Gastrocnemius medialis (tissue), 4 donors: ENCODE measurements around the gene CERKL. TPM values are rescaled to one million over a fixed set of nuclear protein-coding genes. Genes with fewer than 3 reads are reported as not detected.

Experiments
- ATAC-seq, 2 donors: fragments of 150-250 bp; one replicate each; pipeline ENCODE4 v1.9.1; 2016
- DNase-seq, 2 donors: peaks; one replicate each; pipeline ENCODE4 v3.0.0-alpha.2; 2019
- H3K27ac ChIP-seq, 4 donors: fragments of 200-600 bp; sonication (generic); 1 replicate in 1 of 4; 2 replicates in 3 of 4; pipeline ENCODE4 v1.5.1; 2016 to 2018; ENCODE audit warnings: mild to moderate bottlenecking in 2 of 4, moderate library complexity in 1 of 4
- H3K27me3 ChIP-seq, 3 donors: fragments of 200-600 bp; sonication (generic) in 2 of 3; 1 replicate in 1 of 3; 2 replicates in 2 of 3; pipeline versions ENCODE4 v1.5.1 to v1.6.0; 2016 to 2019; ENCODE audit warnings: mild to moderate bottlenecking in 1 of 3, moderate library complexity in 1 of 3
- H3K36me3 ChIP-seq, 2 donors: fragments of 200-600 bp; sonication (generic) in 1 of 2; one replicate each; pipeline ENCODE4 v1.5.1; 2017 to 2018
- H3K4me1 ChIP-seq, 2 donors: fragments of 200-600 bp; sonication (generic) in 1 of 2; one replicate each; pipeline ENCODE4 v1.5.1; 2016 to 2017; ENCODE audit warnings: mild to moderate bottlenecking in 2 of 2
- H3K4me3 ChIP-seq, 4 donors: fragments of 200-600 bp; sonication (generic) in 3 of 4; 1 replicate in 1 of 4; 2 replicates in 3 of 4; pipeline ENCODE4 v1.5.1; 2016 to 2019; ENCODE audit warnings: mild to moderate bottlenecking in 2 of 4
- H3K9me3 ChIP-seq, 3 donors: fragments of 200-600 bp; sonication (generic) in 2 of 3; 1 replicate in 1 of 3; 2 replicates in 2 of 3; pipeline ENCODE4 v1.5.1; 2016 to 2019
- CTCF ChIP-seq, 5 experiments: fragments of 450-650 bp in 3 of 5; fragments of 200-600 bp in 2 of 5; sonication (generic) in 2 of 5; IDR thresholded peaks in 4 of 5; conservative IDR thresholded peaks in 1 of 5; 1 replicate in 4 of 5; 2 replicates in 1 of 5; pipeline ENCODE4 v1.5.1; 2016 to 2019; ENCODE audit warnings: antibody characterized with exemption in 5 of 5, mild to moderate bottlenecking in 3 of 5, moderate library complexity in 3 of 5
- POLR2A ChIP-seq, 2 donors: fragments of 450-650 bp; IDR thresholded peaks; one replicate each; pipeline ENCODE4 v1.6.1; 2017; ENCODE audit warnings: antibody characterized with exemption in 2 of 2, mild to moderate bottlenecking in 2 of 2, moderate library complexity in 2 of 2
- in situ Hi-C, 4 donors: fragments of 200-750 bp; cut with MboI; loops; one replicate each; pipeline versions ENCODE4 v1.15.0 to v1.8.0; 2017; ENCODE audit warnings: low sequenced_read_pairs in 4 of 4
- intact Hi-C: fragments of 100-400 bp; cut with DNase I; formaldehyde crosslinking; loops from one replicate; pipeline ENCODE4 v1.15.1; 2023; ENCODE audit warnings: low total_unique reads
- total RNA-seq, 4 donors: library from RNA; depleted of rRNA; stranded (reverse); fragments of >200 nt; gene quantifications; one replicate each; pipeline versions ENCODE4 v1.1.0 to v1.2.3, GENCODE V29; 2016

Gene CERKL
- total RNA-seq, 4 donors from 2014 or later: 0.07 TPM; not detected in 3

- in situ Hi-C loops (no loop called here), intact Hi-C loops (no loop called here)
- TF ChIP-seq POLR2A (IDR thresholded peaks at IDR 0.05) (no peak), CTCF (IDR thresholded peaks at IDR 0.05 in 4 of 5, conservative IDR thresholded peaks at IDR 0.05 in 1 of 5) (no peak)
- Histone ChIP-seq H3K27me3 (peaks cover 82 to 88% (median 82%) of the 10 kb centered on the region in 3 donors), H3K9me3 (no peaks in the 10 kb centered on the region), H3K36me3 (no peaks in the 10 kb centered on the region), H3K27ac (no peak overlapping the region), H3K4me3 (peak overlapping the region in 3 of 4 donors; percentile 17 to 34 (median 24)), H3K4me1 (peaks cover 0 to 6% of the 10 kb centered on the region in 2 donors)
- no peak for ATAC-seq
- no peak for DNase-seq
These were observed 24.3 kb upstream of the CERKL start for GRCh38 chr2:181680937-181681811.

GRCh38 chr2:181680055-181680936 lies 23.4 kb upstream of the CERKL start, which contains the start of gene NEUROD1:
TSS of gene NEUROD1 (minus strand) at chr2:181680517. CDS start at chr2:181678860, 1,657 bp downstream.
- intact Hi-C loops (no loop called here), in situ Hi-C loops (no loop called here)
- Histone ChIP-seq H3K9me3 (no peaks in the 10 kb centered on the region), H3K27ac (no peak within 1 kb of the TSS), H3K4me3 (peak within 1 kb of the TSS in 3 of 4 donors; percentile 17 to 34 (median 24)), H3K4me1 (peaks cover 0 to 6% of the 10 kb centered on the region in 2 donors), H3K27me3 (peaks cover 75 to 79% (median 77%) of the 10 kb centered on the region in 3 donors), H3K36me3 (no peaks in the 10 kb centered on the region)
- ATAC-seq: no peak
- TF ChIP-seq CTCF (IDR thresholded peaks at IDR 0.05 in 4 of 5, conservative IDR thresholded peaks at IDR 0.05 in 1 of 5): no peak
- TF ChIP-seq POLR2A (IDR thresholded peaks at IDR 0.05): no peak
- no peak for DNase-seq

GRCh38 chr2:181679544-181679979 lies 22.7 kb upstream of the CERKL start:
- no peak for DNase-seq
- no peaks in the 10 kb centered on the region for H3K36me3 ChIP-seq
- no peaks in the 10 kb centered on the region for H3K9me3 ChIP-seq
- peaks cover 68 to 73% (median 70%) of the 10 kb centered on the region in 3 donors for H3K27me3 ChIP-seq
- peaks cover 0 to 6% of the 10 kb centered on the region in 2 donors for H3K4me1 ChIP-seq
- TF ChIP-seq POLR2A (IDR thresholded peaks at IDR 0.05): no peak
- no peak for TF ChIP-seq CTCF (IDR thresholded peaks at IDR 0.05 in 4 of 5, conservative IDR thresholded peaks at IDR 0.05 in 1 of 5)
- H3K27ac ChIP-seq: no peak overlapping the region
- ATAC-seq: no peak
- no peak overlapping the region for H3K4me3 ChIP-seq
- in situ Hi-C loops (no loop called here), intact Hi-C loops (no loop called here)

DNA sequence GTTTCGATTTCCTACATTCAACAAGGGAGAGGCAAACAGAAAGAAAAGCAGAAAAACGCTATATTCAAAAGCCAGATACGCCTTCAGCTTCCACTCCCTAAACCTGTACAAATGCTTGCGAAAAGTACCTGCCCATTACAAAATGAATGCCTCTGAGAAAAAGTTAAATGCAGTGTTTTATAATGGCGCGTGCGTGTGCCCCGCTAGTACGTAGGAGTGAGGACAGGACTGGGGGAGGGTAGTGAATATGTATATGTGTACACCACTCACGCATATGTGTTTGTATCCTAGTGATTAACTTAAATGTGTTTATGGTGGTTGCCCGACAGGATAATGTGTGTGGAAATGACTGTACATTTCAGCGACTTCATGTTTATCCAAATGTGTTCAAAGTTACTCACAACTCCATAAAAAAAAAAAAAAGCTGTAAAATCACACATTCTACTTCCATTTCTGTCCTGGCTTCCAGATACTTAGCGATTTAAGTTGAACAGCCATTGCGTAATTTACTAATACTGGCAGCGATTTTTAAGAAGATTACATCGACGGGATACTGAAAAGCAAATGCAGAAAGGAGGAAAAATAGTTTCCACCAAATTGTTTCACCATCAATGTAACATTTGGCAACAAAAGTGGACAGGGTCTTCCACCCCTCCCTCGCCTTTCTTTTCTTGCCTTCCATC lies 22.1 kb upstream of the CERKL start:
- DNase-seq (no peak), ATAC-seq (no peak)
- H3K36me3 ChIP-seq: no peaks in the 10 kb centered on the region
- no peaks in the 10 kb centered on the region for H3K9me3 ChIP-seq
- H3K4me1 ChIP-seq: peaks cover 0 to 6% of the 10 kb centered on the region in 2 donors
- no peak overlapping the region for H3K4me3 ChIP-seq
- in situ Hi-C loops (no loop called here), intact Hi-C loops (no loop called here)
- H3K27me3 ChIP-seq: peaks cover 62 to 69% (median 64%) of the 10 kb centered on the region in 3 donors
- no peak overlapping the region for H3K27ac ChIP-seq
- TF ChIP-seq POLR2A (IDR thresholded peaks at IDR 0.05) (no peak), CTCF (IDR thresholded peaks at IDR 0.05 in 4 of 5, conservative IDR thresholded peaks at IDR 0.05 in 1 of 5) (no peak)
